BLaER1 (cell line): ENCODE results near the gene ACADS.

Experiments used
- H3K27ac ChIP-seq: shearing (Covaris generic); formaldehyde crosslinking; 2 replicates; pipeline ENCODE4 v1.8.1; 2022
- H3K27me3 ChIP-seq: shearing (Covaris generic); formaldehyde crosslinking; 2 replicates; pipeline ENCODE4 v1.8.1; 2022
- H3K36me3 ChIP-seq: shearing (Covaris generic); formaldehyde crosslinking; 2 replicates; pipeline ENCODE4 v1.8.1; 2022
- H3K4me1 ChIP-seq: shearing (Covaris generic); formaldehyde crosslinking; 2 replicates; pipeline ENCODE4 v1.8.1; 2022
- H3K4me2 ChIP-seq: shearing (Covaris generic); formaldehyde crosslinking; 2 replicates; pipeline ENCODE4 v1.8.1; 2022
- H3K4me3 ChIP-seq: shearing (Covaris generic); formaldehyde crosslinking; 2 replicates; pipeline ENCODE4 v1.8.1; 2022
- H3K9ac ChIP-seq: shearing (Covaris generic); formaldehyde crosslinking; 2 replicates; pipeline ENCODE4 v1.8.1; 2022
- H3K9me3 ChIP-seq: shearing (Covaris generic); formaldehyde crosslinking; 2 replicates; pipeline ENCODE4 v1.8.1; 2022
- H4K20me1 ChIP-seq: shearing (Covaris generic); formaldehyde crosslinking; 2 replicates; pipeline ENCODE4 v1.8.1; 2022
- Cebpa-rat ChIP-seq: shearing (Covaris generic); IDR thresholded peaks from 2 replicates; pipeline ENCODE4 v1.8.1; 2022

Gene ACADS

GRCh38 chr12:120712610-120713009, 13.0 kb upstream of the ACADS start:
- Histone ChIP-seq H3K4me2 (peak overlapping the region; percentile 92; the same call in 1 of the 2 replicates), H3K4me1 (peaks cover 54% of the 10 kb centered on the region)

GRCh38 chr12:120713861-120714482, 11.7 kb upstream of the ACADS start:
- Histone ChIP-seq H3K9ac (no peak overlapping the region), H3K9me3 (no peaks in the 10 kb centered on the region), H3K4me1 (peaks cover 40% of the 10 kb centered on the region), H3K36me3 (peaks cover 57% of the 10 kb centered on the region), H3K4me3 (no peak overlapping the region), H3K4me2 (peak overlapping the region; percentile 38; the same call in 1 of the 2 replicates), H3K27ac (no peak overlapping the region), H4K20me1 (peaks cover 52% of the 10 kb centered on the region), H3K27me3 (no peaks in the 10 kb centered on the region)
- no peak for TF ChIP-seq Cebpa-rat

More at GRCh38 chr12:120712610-120713009, 13.0 kb upstream of the ACADS start:
- Histone ChIP-seq H3K36me3 (peaks cover 43% of the 10 kb centered on the region), H3K9ac (no peak overlapping the region), H3K4me3 (no peak overlapping the region), H3K27ac (no peak overlapping the region), H4K20me1 (peaks cover 48% of the 10 kb centered on the region), H3K27me3 (no peaks in the 10 kb centered on the region), H3K9me3 (no peaks in the 10 kb centered on the region)
- TF ChIP-seq Cebpa-rat: no peak

GRCh38 chr12:120718055-120718454, 7.6 kb upstream of the ACADS start:
- H3K27ac ChIP-seq: no peak overlapping the region
- no peak for TF ChIP-seq Cebpa-rat
- H3K36me3 ChIP-seq: peaks cover 97% of the 10 kb centered on the region
- no peaks in the 10 kb centered on the region for H3K27me3 ChIP-seq
- peaks cover 36% of the 10 kb centered on the region for H3K4me1 ChIP-seq
- no peak overlapping the region for H3K4me2 ChIP-seq
- H3K9ac ChIP-seq: no peak overlapping the region
- H3K4me3 ChIP-seq: no peak overlapping the region
- peaks cover 73% of the 10 kb centered on the region for H4K20me1 ChIP-seq
- no peaks in the 10 kb centered on the region for H3K9me3 ChIP-seq

- Histone ChIP-seq H3K9me3 (no peaks in the 10 kb centered on the region), H3K9ac (no peak overlapping the region), H3K4me1 (peaks cover 28% of the 10 kb centered on the region), H3K4me3 (no peak overlapping the region), H3K27ac (no peak overlapping the region), H3K27me3 (no peaks in the 10 kb centered on the region), H4K20me1 (peaks cover 68% of the 10 kb centered on the region), H3K4me2 (no peak overlapping the region), H3K36me3 (peaks cover 100% of the 10 kb centered on the region)
- TF ChIP-seq Cebpa-rat: no peak
Observed at GRCh38 chr12:120719072-120719471, 6.6 kb upstream of the ACADS start.

- peak overlapping the region; percentile 19; the same call in 1 of the 2 replicates for H3K4me2 ChIP-seq
- no peak overlapping the region for H3K9ac ChIP-seq
- no peak overlapping the region for H3K27ac ChIP-seq
- H3K4me3 ChIP-seq: no peak overlapping the region
- H3K9me3 ChIP-seq: no peaks in the 10 kb centered on the region
- no peak for TF ChIP-seq Cebpa-rat
- peaks cover 29% of the 10 kb centered on the region for H3K4me1 ChIP-seq
- H3K36me3 ChIP-seq: peaks cover 94% of the 10 kb centered on the region
- peaks cover 67% of the 10 kb centered on the region for H4K20me1 ChIP-seq
- H3K27me3 ChIP-seq: no peaks in the 10 kb centered on the region
Observed at GRCh38 chr12:120719496-120720233, 6.0 kb upstream of the ACADS start.

GRCh38 chr12:120720234-120720986, 5.2 kb upstream of the ACADS start:
- no peak overlapping the region for H3K9ac ChIP-seq
- no peak overlapping the region for H3K27ac ChIP-seq
- no peaks in the 10 kb centered on the region for H3K27me3 ChIP-seq
- H3K4me2 ChIP-seq: peak overlapping the region; percentile 19; the same call in 1 of the 2 replicates
- peaks cover 64% of the 10 kb centered on the region for H4K20me1 ChIP-seq
- no peak overlapping the region for H3K4me3 ChIP-seq
- TF ChIP-seq Cebpa-rat: no peak
- H3K36me3 ChIP-seq: peaks cover 87% of the 10 kb centered on the region
- peaks cover 36% of the 10 kb centered on the region for H3K4me1 ChIP-seq
- H3K9me3 ChIP-seq: no peaks in the 10 kb centered on the region

GRCh38 chr12:120720987-120721801, 4.4 kb upstream of the ACADS start:
- H4K20me1 ChIP-seq: peaks cover 57% of the 10 kb centered on the region
- no peak overlapping the region for H3K4me3 ChIP-seq
- 0 out of 2 replicates have a peak overlapping the region, but pooled peaks have one; percentile 14 for H3K9ac ChIP-seq
- no peaks in the 10 kb centered on the region for H3K9me3 ChIP-seq
- H3K4me2 ChIP-seq: peak overlapping the region; percentile 31; the same call in 1 of the 2 replicates
- H3K4me1 ChIP-seq: peaks cover 40% of the 10 kb centered on the region
- peaks cover 79% of the 10 kb centered on the region for H3K36me3 ChIP-seq
- 0 out of 2 replicates have a peak overlapping the region, but pooled peaks have one; percentile 5 for H3K27ac ChIP-seq
- TF ChIP-seq Cebpa-rat: no peak
- no peaks in the 10 kb centered on the region for H3K27me3 ChIP-seq

DNA sequence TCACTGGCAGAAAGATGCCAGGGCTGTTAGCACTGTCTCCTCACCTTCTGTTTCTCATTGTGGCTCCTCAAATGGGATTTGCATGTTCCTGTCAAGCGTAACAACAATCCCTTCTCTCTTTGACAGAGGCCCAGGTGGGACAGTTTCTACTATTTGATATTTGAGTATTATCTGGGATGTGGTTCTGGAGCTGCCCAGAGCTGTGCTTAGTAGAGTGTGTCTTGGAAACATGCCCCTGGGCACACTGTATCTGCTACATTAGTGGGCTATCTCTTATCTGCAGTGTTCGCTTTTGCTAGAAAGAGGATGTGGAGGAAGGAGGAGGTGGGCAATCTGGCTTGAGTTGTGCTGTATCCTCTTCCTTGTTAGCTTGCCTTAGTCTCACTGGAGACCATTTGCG, 3.8 kb upstream of the ACADS start:
- peaks cover 72% of the 10 kb centered on the region for H3K36me3 ChIP-seq
- no peak overlapping the region for H3K4me3 ChIP-seq
- H3K27ac ChIP-seq: 0 out of 2 replicates have a peak overlapping the region, but pooled peaks have one; percentile 5
- H3K4me2 ChIP-seq: peak overlapping the region; percentile 31; the same call in 1 of the 2 replicates
- no peaks in the 10 kb centered on the region for H3K9me3 ChIP-seq
- H3K4me1 ChIP-seq: peaks cover 45% of the 10 kb centered on the region
- peaks cover 53% of the 10 kb centered on the region for H4K20me1 ChIP-seq
- H3K9ac ChIP-seq: 0 out of 2 replicates have a peak overlapping the region, but pooled peaks have one; percentile 14
- TF ChIP-seq Cebpa-rat: no peak
- no peaks in the 10 kb centered on the region for H3K27me3 ChIP-seq

DNA sequence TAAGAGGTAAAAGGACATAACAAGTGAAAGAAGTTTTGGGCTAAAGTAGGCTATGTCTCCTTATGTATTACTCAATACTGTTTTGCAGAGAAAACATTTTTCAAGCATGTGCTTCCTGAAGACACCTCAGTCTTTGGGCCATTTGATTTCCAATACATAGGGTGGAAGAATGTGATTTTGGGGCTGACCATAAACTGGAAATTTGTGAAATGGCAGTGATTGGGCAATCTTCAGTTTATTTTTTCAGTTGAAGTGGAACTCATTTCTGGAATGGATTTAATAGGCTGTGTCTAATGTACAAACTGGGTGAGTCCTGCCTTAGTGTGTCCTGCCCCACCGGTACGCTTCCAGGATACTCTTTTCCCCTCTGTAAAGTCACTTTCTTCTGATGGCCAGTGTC, 2.8 kb upstream of the ACADS start:
- Histone ChIP-seq H3K4me2 (no peak overlapping the region), H3K27ac (no peak overlapping the region), H3K4me3 (no peak overlapping the region), H3K9ac (no peak overlapping the region), H3K4me1 (peaks cover 45% of the 10 kb centered on the region), H3K27me3 (no peaks in the 10 kb centered on the region), H4K20me1 (peaks cover 53% of the 10 kb centered on the region), H3K9me3 (no peaks in the 10 kb centered on the region), H3K36me3 (peaks cover 72% of the 10 kb centered on the region)
- no peak for TF ChIP-seq Cebpa-rat
